Muscle layer of duodenum (tissue), 2 donors: ENCODE results near the gene LPCAT1.
"Not testable (repeated sequence)": the region's sequence is repeated elsewhere in the genome, so short reads cannot be mapped to it uniquely, and the experiment has no call there.

Experiments
- H3K27ac ChIP-seq: one replicate; pipeline ENCODE4 v1.7.0; 2013; ENCODE audit warnings: mild to moderate bottlenecking, low read length
- H3K27me3 ChIP-seq: one replicate; pipeline ENCODE4 v1.7.0; 2013; ENCODE audit warnings: low read depth, mild to moderate bottlenecking, control low read depth, low read length
- H3K36me3 ChIP-seq, 2 donors: one replicate each; pipeline ENCODE4 v1.7.0; 2013; ENCODE audit warnings: low read length in 2 of 2, control low read depth in 1 of 2, mild to moderate bottlenecking in 1 of 2; ENCODE audit not compliant: insufficient read depth in 2 of 2, control insufficient read depth in 1 of 2
- H3K4me1 ChIP-seq, 2 donors: one replicate each; pipeline ENCODE4 v1.7.0; 2013; ENCODE audit warnings: low read length in 2 of 2, mild to moderate bottlenecking in 2 of 2, control low read depth in 1 of 2, moderate library complexity in 1 of 2; ENCODE audit not compliant: insufficient read depth in 2 of 2, control insufficient read depth in 1 of 2
- H3K4me3 ChIP-seq, 2 donors: one replicate each; pipeline ENCODE4 v1.7.0; 2013; ENCODE audit warnings: low read length in 2 of 2, low read depth in 1 of 2, mild to moderate bottlenecking in 1 of 2
- H3K9me3 ChIP-seq, 2 donors: one replicate each; pipeline ENCODE4 v1.7.0; 2013; ENCODE audit warnings: low read length in 2 of 2, control low read depth in 1 of 2, mild to moderate bottlenecking in 1 of 2; ENCODE audit not compliant: control insufficient read depth in 1 of 2
- donor health status: healthy.

Gene LPCAT1

GRCh38 chr5:1475544-1475900 is 48.2 kb downstream of the LPCAT1 start:
- H3K4me3 ChIP-seq, H3K4me1 ChIP-seq, H3K9me3 ChIP-seq, H3K27me3 ChIP-seq, H3K27ac ChIP-seq: not testable (repeated sequence)
- H3K36me3 ChIP-seq, result peaks cover 12 to 57% of the 10 kb centered on the region in 2 donors

- no peak overlapping the region for H3K27ac ChIP-seq
- no peak overlapping the region for H3K4me3 ChIP-seq
- no peaks in the 10 kb centered on the region for H3K4me1 ChIP-seq
- no peaks in the 10 kb centered on the region for H3K27me3 ChIP-seq
- H3K9me3 ChIP-seq, result no peaks in the 10 kb centered on the region
- H3K36me3 ChIP-seq, result peaks cover 17 to 63% of the 10 kb centered on the region in 2 donors
Observed at GRCh38 chr5:1474866-1475543, 48.8 kb downstream of the LPCAT1 start.

- Histone ChIP-seq H3K9me3 (no peaks in the 10 kb centered on the region), H3K27me3 (no peaks in the 10 kb centered on the region), H3K27ac (no peak overlapping the region), H3K4me1 (no peaks in the 10 kb centered on the region), H3K4me3 (no peak overlapping the region), H3K36me3 (peaks cover 17 to 67% of the 10 kb centered on the region in 2 donors)
Observed at GRCh38 chr5:1474183-1474839, 49.4 kb downstream of the LPCAT1 start.

- Histone ChIP-seq H3K4me1 (no peaks in the 10 kb centered on the region), H3K4me3 (no peak overlapping the region), H3K27me3 (no peaks in the 10 kb centered on the region), H3K27ac (no peak overlapping the region), H3K36me3 (peaks cover 16 to 67% of the 10 kb centered on the region in 2 donors), H3K9me3 (no peaks in the 10 kb centered on the region)
Observed at GRCh38 chr5:1473746-1474145, 50.0 kb downstream of the LPCAT1 start.

GRCh38 chr5:1472964-1473628 is 50.7 kb downstream of the LPCAT1 start:
- no peaks in the 10 kb centered on the region for H3K4me1 ChIP-seq
- no peaks in the 10 kb centered on the region for H3K27me3 ChIP-seq
- H3K36me3 ChIP-seq, result peaks cover 16 to 67% of the 10 kb centered on the region in 2 donors
- H3K9me3 ChIP-seq, result no peaks in the 10 kb centered on the region
- no peak overlapping the region for H3K27ac ChIP-seq
- no peak overlapping the region for H3K4me3 ChIP-seq

GRCh38 chr5:1471997-1472963 is 51.5 kb downstream of the LPCAT1 start:
- Histone ChIP-seq H3K36me3 (peaks cover 16 to 65% of the 10 kb centered on the region in 2 donors), H3K4me1 (no peaks in the 10 kb centered on the region), H3K27ac (no peak overlapping the region), H3K27me3 (no peaks in the 10 kb centered on the region), H3K9me3 (no peaks in the 10 kb centered on the region), H3K4me3 (no peak overlapping the region)

GRCh38 chr5:1471240-1471853 is 52.4 kb downstream of the LPCAT1 start:
- no peaks in the 10 kb centered on the region for H3K9me3 ChIP-seq
- no peak overlapping the region for H3K27ac ChIP-seq
- H3K27me3 ChIP-seq, result no peaks in the 10 kb centered on the region
- peaks cover 13 to 63% of the 10 kb centered on the region in 2 donors for H3K36me3 ChIP-seq
- H3K4me3 ChIP-seq, result no peak overlapping the region
- no peaks in the 10 kb centered on the region for H3K4me1 ChIP-seq

- Histone ChIP-seq H3K4me1 (no peaks in the 10 kb centered on the region), H3K4me3 (no peak overlapping the region), H3K36me3 (peaks cover 13 to 66% of the 10 kb centered on the region in 2 donors), H3K27ac (no peak overlapping the region), H3K27me3 (no peaks in the 10 kb centered on the region), H3K9me3 (no peaks in the 10 kb centered on the region)
Observed at GRCh38 chr5:1470762-1471211, 53.0 kb downstream of the LPCAT1 start.

GRCh38 chr5:1468629-1469527 is 54.9 kb downstream of the LPCAT1 start:
- Histone ChIP-seq H3K27ac (no peak overlapping the region), H3K9me3 (no peaks in the 10 kb centered on the region), H3K4me3 (no peak overlapping the region), H3K27me3 (no peaks in the 10 kb centered on the region), H3K36me3 (peaks cover 16 to 65% of the 10 kb centered on the region in 2 donors), H3K4me1 (no peaks in the 10 kb centered on the region)

GRCh38 chr5:1468247-1468612 is 55.5 kb downstream of the LPCAT1 start:
- peaks cover 16 to 65% of the 10 kb centered on the region in 2 donors for H3K36me3 ChIP-seq
- no peaks in the 10 kb centered on the region for H3K9me3 ChIP-seq
- no peaks in the 10 kb centered on the region for H3K27me3 ChIP-seq
- no peak overlapping the region for H3K4me3 ChIP-seq
- H3K27ac ChIP-seq, result no peak overlapping the region
- no peaks in the 10 kb centered on the region for H3K4me1 ChIP-seq
